HL-60 (cell line): ENCODE results near the gene SLC9C2.

Experiments
- DNase-seq, 2 experiments: peaks; one replicate each; pipeline ENCODE4 v3.0.0-alpha.2; 2010 to 2020; ENCODE audit warnings: low read depth in 1 of 2, low spot score in 1 of 2
- H3K27ac ChIP-seq: fragments of 250-450 bp; sonication (Bioruptor Pico); replicated peaks from 2 replicates; pipeline ENCODE4 v1.5.1; 2020; ENCODE audit warnings: mild to moderate bottlenecking, moderate library complexity
- H3K27me3 ChIP-seq: fragments of 250-450 bp; sonication (Bioruptor Pico); 2 replicates; pipeline ENCODE4 v1.5.1; 2021; ENCODE audit warnings: mild to moderate bottlenecking, moderate library complexity; ENCODE audit not compliant: insufficient read depth, poor library complexity, severe bottlenecking
- H3K4me3 ChIP-seq: replicated peaks from 2 replicates; pipeline ENCODE4 v1.5.1; 2011; ENCODE audit warnings: mild to moderate bottlenecking, control low read depth, low read length; ENCODE audit not compliant: insufficient read depth
- CTCF ChIP-seq: IDR thresholded peaks from one replicate; pipeline ENCODE4 v1.5.1; 2011; ENCODE audit warnings: low read length, control low read depth, inconsistent platforms; ENCODE audit not compliant: insufficient read depth
- GABPA ChIP-seq: IDR thresholded peaks from 2 replicates; pipeline ENCODE4 v1.6.1; 2012; ENCODE audit warnings: low read depth
- POLR2AphosphoS5 ChIP-seq: IDR thresholded peaks from 2 replicates; pipeline ENCODE4 v1.6.1; 2012; ENCODE audit warnings: low read depth
- REST ChIP-seq: IDR thresholded peaks from 2 replicates; pipeline ENCODE4 v1.6.1; 2012; ENCODE audit warnings: low read depth; ENCODE audit not compliant: insufficient replicate concordance
- SPI1 ChIP-seq: IDR thresholded peaks from 2 replicates; pipeline ENCODE4 v1.6.1; 2012; ENCODE audit warnings: low read depth, mild to moderate bottlenecking, borderline replicate concordance

Gene SLC9C2

GRCh38 chr1:173580071-173580470 is 22.8 kb downstream of the SLC9C2 start:
- DNase-seq: no peak
- H3K4me3 ChIP-seq: no peak overlapping the region
- no peak overlapping the region for H3K27ac ChIP-seq
- H3K27me3 ChIP-seq: no peaks in the 10 kb centered on the region
- TF ChIP-seq SPI1 (no peak), REST (no peak), CTCF (no peak), POLR2AphosphoS5 (no peak), GABPA (no peak)

- no peak for DNase-seq
- TF ChIP-seq CTCF (no peak), POLR2AphosphoS5 (no peak)
- Histone ChIP-seq H3K4me3 (no peak overlapping the region), H3K27me3 (no peaks in the 10 kb centered on the region), H3K27ac (no peak overlapping the region)
These were observed 29.3 kb downstream of the SLC9C2 start for GRCh38 chr1:173573596-173573995.

GRCh38 chr1:173572201-173572873 is 30.5 kb downstream of the SLC9C2 start:
- Histone ChIP-seq H3K4me3 (no peak overlapping the region), H3K27ac (no peak overlapping the region), H3K27me3 (no peaks in the 10 kb centered on the region)
- no peak for DNase-seq
- TF ChIP-seq CTCF (no peak), POLR2AphosphoS5 (no peak), REST (no peak), GABPA (no peak)

GRCh38 chr1:173570370-173571007 is 32.4 kb downstream of the SLC9C2 start:
- TF ChIP-seq POLR2AphosphoS5: no peak
- TF ChIP-seq GABPA: no peak
- TF ChIP-seq SPI1: no peak
- no peak for TF ChIP-seq REST
- no peak for TF ChIP-seq CTCF
- no peak for DNase-seq
- Histone ChIP-seq H3K4me3 (no peak overlapping the region), H3K27ac (no peak overlapping the region), H3K27me3 (no peaks in the 10 kb centered on the region)
